Right cardiac atrium (tissue), 5 donors: ENCODE measurements around the gene CTNNB1. TPM values are rescaled to one million over a fixed set of nuclear protein-coding genes. Genes with fewer than 3 reads are reported as not detected.

Experiments
- ATAC-seq, 2 donors: fragments of 200-7000 bp; cut with Tn5 transposase; one replicate each; pipeline versions ENCODE4 v1.8.0 to v1.9.1; 2020; ENCODE audit warnings: moderate library complexity in 2 of 2, mild to moderate bottlenecking in 1 of 2
- DNase-seq, 3 donors: peaks; one replicate each; pipeline ENCODE4 v3.0.0-alpha.2; 2020
- H3K27ac ChIP-seq: one replicate; pipeline ENCODE4 v1.5.1; 2013; ENCODE audit warnings: mild to moderate bottlenecking, low read length, control low read depth, moderate library complexity
- H3K27me3 ChIP-seq: one replicate; pipeline ENCODE4 v1.6.1; 2013; ENCODE audit not compliant: control insufficient read depth, insufficient read depth
- H3K4me1 ChIP-seq: one replicate; pipeline ENCODE4 v1.6.1; 2013; ENCODE audit warnings: low read length; ENCODE audit not compliant: control insufficient read depth, insufficient read depth
- H3K4me3 ChIP-seq: one replicate; pipeline ENCODE4 v1.5.1; 2013; ENCODE audit warnings: low read length, control low read depth
- H3K9me3 ChIP-seq: one replicate; pipeline ENCODE4 v1.6.1; 2013; ENCODE audit warnings: low read length; ENCODE audit not compliant: control insufficient read depth
- WGBS: extraction: QIAGEN DNeasy Blood & Tissue Kit; methylation state at CpG from one replicate; pipeline ENCODE4 v1.1.7; 2013; 5-methylcytosine and 5-hydroxymethylcytosine counted together
- intact Hi-C, 4 donors: fragments of 100-400 bp; cut with DNase I; formaldehyde crosslinking; loops; one replicate each; pipeline versions ENCODE4 v1.11.0 to v1.14.0; 2022 to 2023
- polyA plus RNA-seq: library from polyadenylated mRNA; stranded (reverse); fragments of 200-250 nt; gene quantifications from one replicate; pipeline ENCODE4 v1.2.3, GENCODE V29; 2013
- total RNA-seq, 4 donors: library from RNA; stranded (reverse); fragmentation: NEBNext Ultra II Directional; extraction: Animal tissue kit (Norgen Biotek cat#: 25700); gene quantifications; one replicate each; pipeline ENCODE4 v1.2.1, GENCODE V29; 2021
- donor health status: healthy with polysubstance abuse.
- donor health status: DM: no; HTN: yes; CAD: no.
- donor health status: DM: no; HTN: no; CAD: no.
- donor health status: DM: no; HTN: yes; CAD: no; lungs with severe emphysema.
- donor health status: DM: yes; HTN: yes; CAD: no.

Gene CTNNB1
- total and polyA plus RNA-seq, 5 donors, result 53.5 to 263 (median 172) TPM

DNA sequence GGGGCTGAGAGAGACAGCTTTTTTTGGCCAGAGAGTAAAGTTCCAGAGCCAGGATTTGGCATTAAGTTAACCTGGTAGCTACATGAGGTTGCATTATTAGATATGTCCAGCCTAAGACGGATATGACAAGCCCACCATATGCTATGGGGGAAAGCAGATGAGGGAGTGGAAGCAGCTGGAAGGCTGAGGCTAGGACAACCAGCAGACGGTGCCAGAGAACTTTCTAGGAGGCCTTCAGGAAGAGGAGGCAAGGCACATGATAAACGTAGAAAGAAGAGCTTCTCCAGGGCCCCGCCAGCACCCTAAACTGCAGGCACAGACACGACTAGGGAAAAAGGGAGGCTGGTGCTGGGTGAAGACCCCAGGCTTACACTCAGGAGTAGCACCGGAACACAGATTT is 87.0 kb downstream of the CTNNB1 start:
- WGBS, result 81% methylated on average over 6 of the region's 6 CpGs

DNA sequence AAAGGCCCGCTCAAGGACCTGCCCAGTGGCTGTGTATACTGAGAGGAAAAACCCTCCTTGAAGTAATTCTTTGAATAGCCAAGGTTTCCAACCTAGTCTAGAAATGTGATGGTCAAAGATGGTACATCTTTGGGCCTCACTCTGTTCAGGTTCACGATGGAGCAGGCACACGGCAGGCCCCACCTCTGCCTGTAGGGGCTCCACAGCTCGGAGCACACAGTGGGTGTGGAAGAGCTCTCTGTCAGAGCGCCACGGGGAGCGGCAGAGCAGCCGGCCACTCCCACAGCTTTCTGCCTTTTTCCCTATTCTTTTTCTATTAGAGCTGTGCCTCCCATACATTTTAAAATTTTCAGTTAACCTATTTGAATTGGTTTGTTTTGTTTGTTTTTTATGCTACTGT is 89.5 kb downstream of the CTNNB1 start:
- Histone ChIP-seq H3K27ac (no peak overlapping the region), H3K27me3 (no peaks in the 10 kb centered on the region), H3K9me3 (no peaks in the 10 kb centered on the region), H3K4me1 (peaks cover 8% of the 10 kb centered on the region), H3K4me3 (no peak overlapping the region)
- no peak for ATAC-seq
- intact Hi-C loops, result no loop called here
- 94% methylated on average over 8 of the region's 8 CpGs for WGBS
- no peak for DNase-seq

More for the DNA sequence above, 87.0 kb downstream of the CTNNB1 start:
- intact Hi-C loops, result no loop called here
- ATAC-seq, result no peak
- H3K27me3 ChIP-seq, result no peaks in the 10 kb centered on the region
- H3K27ac ChIP-seq, result no peak overlapping the region
- peaks cover 8% of the 10 kb centered on the region for H3K4me1 ChIP-seq
- DNase-seq, result no peak
- H3K9me3 ChIP-seq, result no peaks in the 10 kb centered on the region
- H3K4me3 ChIP-seq, result no peak overlapping the region
